HG03432 (cell line): ENCODE data around the gene XRCC6.
A peak's percentile ranks its signal among the peaks of the same experiment; 100 is the strongest.
"Not testable (repeated sequence)": the region's sequence is repeated elsewhere in the genome, so short reads cannot be mapped to it uniquely, and the experiment has no call there.

ENCODE experiments used
- ATAC-seq: cut with Tn5 transposase; IDR thresholded peaks from one replicate; pipeline ENCODE4 v1.9.1; 2021; ENCODE audit warnings: mild to moderate bottlenecking, moderate library complexity; ENCODE audit not compliant: unreplicated experiment

XRCC6 gene

GRCh38 chr22:41598081-41598480 lies 23.0 kb upstream of the XRCC6 start:
- no peak for ATAC-seq

DNA sequence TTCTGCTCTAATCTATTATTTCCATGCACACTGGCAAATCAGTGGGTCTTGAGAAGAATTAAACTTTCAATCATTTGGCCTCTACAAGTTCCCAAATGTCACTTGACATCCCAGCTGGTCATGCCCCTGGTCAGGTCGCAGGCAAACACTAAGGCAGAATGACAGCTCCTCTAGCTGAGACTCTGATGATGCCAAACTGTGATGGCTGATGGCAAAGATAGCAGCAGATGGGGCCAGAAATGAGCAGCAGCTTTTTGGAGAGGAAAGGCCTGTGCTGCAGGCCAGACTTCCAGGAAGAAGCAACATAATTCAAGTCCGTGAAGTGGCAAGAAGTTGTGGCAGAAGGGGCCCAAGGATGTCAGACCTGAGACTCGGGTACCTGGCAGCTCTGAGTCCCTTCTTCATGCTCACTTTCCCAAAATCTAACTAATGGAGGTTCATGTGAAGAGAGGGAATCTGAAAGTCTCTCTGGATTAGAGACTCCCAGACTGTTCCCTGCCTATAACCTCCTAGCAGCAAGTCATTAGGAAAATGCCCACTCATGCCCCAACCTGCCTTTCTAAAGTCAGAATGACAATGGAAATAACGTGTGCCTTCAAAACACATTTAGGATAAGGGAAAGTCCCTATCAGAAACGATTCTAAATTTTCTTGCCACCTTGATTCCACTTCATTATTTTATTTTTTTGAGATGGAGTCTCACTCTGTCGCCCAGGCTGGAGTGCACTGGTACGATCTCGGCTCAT lies 22.0 kb upstream of the XRCC6 start:
- ATAC-seq: no peak

- no peak for ATAC-seq
Observed at GRCh38 chr22:41600976-41601375, 20.1 kb upstream of the XRCC6 start.

DNA sequence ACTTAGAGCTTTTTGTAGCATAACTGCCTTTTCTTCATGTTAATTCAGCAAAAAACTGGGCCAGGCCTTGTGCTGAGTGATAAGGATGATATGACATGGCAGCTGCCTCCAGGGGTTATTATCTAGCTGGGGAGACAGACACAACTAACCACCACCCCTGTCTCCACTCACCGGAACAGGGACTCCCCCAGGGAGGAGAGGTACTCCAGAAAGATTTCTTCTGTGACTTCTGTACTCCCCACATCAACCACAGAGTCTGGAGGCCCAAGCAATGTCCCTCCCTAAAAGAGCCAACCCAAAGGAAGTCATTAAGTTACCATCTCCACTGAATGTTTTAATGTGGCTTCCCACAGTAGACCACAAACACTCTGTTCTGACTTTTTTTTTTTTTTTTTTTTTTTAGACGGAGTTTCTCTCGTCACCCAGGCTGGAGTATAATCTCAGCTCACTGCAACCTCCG lies 17.2 kb upstream of the XRCC6 start:
- ATAC-seq: peak; percentile 72

DNA sequence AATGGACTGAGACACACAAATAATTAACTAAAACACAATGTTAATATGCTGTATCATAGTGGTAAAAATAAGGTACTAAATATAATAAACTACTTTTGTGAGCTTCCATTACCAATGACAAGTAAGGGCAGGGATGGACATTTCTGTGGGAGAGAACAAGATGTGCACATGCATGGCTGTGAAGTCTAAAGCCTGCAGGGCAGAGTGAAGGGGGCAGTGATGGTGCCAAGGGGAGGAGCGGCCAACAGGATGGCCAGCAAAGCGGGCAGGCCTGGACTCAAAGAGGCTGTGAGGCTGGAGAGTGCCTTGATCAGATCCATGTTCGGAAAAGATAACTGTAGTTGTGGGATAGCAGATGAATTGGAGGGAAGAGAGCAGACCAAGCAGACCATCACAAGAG lies 12.7 kb upstream of the XRCC6 start:
- ATAC-seq: no peak

DNA sequence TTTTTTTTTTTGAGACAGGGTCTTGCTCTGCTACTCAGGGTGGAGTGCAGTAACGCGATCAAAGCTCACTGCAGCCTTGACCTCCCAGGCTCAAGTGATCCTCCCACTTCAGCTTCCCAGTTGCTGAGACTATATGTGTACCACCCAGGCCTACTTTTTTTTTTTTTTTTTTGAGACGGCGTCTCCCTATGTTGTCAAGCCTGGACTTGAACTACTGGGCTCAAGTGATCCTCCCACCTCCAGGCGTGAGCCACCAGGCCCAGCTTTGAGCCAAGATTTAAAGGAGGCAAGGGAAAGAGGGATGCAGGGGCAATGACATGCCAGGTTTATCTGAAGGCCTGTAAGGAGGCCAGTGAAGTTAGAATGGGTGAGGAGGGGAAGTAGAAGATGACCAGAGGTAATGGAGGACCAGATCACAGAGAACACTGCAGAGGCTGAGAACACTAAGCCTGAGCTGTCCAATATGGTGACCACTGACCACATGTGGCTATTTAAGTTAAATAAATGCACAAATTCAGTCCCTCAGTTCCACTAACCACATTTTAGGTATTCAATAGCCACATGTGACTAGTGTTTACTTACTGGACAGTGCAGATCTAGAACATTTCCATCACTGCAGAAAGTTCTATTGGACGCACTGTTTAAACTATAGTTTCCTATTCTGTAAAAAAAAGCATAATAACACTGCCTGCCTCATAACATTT lies 8.3 kb upstream of the XRCC6 start:
- no peak for ATAC-seq

DNA sequence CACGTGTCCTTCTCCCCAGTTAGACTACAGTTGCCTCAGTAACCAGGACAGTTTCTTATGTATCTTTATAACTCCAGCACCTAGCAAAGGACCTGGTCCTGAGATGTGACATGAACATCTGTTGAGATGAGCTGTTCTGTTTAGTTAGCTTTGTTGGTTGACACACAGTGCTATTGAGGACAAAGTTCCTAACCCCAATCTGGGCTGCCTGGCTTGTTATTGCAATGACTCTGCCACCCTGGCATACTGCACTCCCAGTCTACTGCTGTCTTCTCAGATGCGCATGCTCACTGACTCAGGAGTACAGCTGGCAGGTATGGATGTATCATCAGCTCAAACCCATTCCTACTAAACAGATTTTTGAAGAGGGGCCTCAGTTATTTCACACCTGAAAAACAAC lies 7.6 kb upstream of the XRCC6 start:
- no peak for ATAC-seq

GRCh38 chr22:41619979-41620588 lies 1.0 kb upstream of the XRCC6 start:
- peak; percentile 14 for ATAC-seq

DNA sequence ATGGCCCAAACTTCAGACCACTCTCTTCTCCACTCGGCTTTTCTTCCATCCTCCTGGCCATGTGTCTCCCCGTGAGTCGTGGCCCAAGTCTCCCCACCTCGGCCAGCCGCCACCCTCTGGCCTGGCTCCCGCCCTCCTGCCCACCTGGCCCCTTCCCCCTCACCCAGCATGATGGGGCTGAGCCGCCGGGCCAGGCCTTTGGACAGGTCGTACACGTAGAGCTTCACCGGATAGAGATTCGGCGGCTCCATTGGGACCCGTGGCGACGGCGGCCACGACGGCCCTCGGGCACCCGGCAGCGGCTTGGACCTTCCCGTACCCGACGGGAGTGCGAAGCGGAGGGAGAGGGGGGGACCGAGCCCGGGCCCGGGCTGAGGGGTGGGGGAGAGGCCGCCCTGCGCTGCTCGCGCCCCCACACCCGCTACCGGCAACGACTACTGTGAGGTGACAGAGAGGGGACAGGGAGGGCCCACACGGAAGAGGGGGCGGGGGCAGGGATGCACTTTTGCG lies 451 bp upstream of the XRCC6 start, which contains the start of gene DESI1:
DESI1 (minus strand) TSS at position 455 of the 510 bp plus-strand sequence; CDS start at position 251, 204 bp downstream.
- ATAC-seq: peak; percentile 23

- ATAC-seq: no peak
Observed at GRCh38 chr22:41621911-41622179, 750 bp downstream of the XRCC6 start.

DNA sequence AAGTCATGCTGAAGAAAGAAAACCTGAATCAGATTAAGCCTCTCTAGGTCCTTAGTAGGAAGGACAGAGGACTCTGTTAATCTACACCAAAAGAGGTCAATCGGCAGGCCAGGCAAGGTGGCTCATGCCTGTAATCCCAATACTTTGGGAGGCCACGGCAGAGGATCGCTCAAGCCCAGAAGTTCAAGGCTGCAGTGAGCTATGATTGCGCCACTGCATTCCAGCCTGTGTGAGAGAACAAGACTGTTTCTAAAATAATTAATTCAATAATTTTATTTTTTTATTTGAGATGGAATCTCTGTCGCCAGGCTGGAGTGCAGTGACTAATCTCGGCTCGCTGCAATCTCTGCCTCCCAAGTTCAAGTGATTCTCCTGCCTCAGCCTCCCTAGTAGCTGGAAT lies 4.5 kb downstream of the XRCC6 start:
- ATAC-seq: no peak

DNA sequence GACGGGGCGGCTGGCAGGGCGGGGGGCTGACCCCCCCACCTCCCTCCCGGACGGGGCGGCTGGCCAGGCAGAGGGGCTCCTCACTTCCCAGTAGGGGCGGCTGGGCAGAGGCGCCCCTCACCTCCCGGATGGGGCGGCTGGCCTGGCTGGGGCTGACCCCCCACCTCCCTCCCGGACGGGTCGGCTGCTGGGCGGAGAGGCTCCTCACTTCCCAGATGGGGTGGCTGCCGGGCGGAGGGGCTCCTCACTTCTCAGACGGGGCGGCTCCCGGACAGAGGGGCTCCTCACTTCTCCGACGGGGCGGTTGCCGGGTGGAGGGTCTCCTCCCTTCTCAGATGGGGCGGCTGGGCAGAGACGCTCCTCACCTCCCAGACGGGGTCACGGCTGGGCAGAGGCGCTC lies 10.0 kb downstream of the XRCC6 start:
- ATAC-seq: not testable (repeated sequence)

GRCh38 chr22:41631615-41632014 lies 10.5 kb downstream of the XRCC6 start:
- not testable (repeated sequence) for ATAC-seq

- not testable (repeated sequence) for ATAC-seq
Observed at GRCh38 chr22:41634610-41635009, 13.5 kb downstream of the XRCC6 start.

DNA sequence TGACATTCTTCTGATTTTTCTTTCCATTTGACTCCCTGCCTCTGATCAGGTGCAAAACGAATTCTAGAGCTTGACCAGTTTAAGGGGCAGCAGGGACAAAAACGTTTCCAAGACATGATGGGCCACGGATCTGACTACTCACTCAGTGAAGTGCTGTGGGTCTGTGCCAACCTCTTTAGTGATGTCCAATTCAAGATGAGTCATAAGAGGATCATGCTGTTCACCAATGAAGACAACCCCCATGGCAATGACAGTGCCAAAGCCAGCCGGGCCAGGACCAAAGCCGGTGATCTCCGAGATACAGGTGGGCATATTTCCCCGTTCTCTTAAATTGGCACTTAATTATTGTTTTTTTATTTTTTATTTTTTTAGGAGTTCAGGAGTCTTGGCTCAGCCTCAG lies 15.4 kb downstream of the XRCC6 start:
- no peak for ATAC-seq

DNA sequence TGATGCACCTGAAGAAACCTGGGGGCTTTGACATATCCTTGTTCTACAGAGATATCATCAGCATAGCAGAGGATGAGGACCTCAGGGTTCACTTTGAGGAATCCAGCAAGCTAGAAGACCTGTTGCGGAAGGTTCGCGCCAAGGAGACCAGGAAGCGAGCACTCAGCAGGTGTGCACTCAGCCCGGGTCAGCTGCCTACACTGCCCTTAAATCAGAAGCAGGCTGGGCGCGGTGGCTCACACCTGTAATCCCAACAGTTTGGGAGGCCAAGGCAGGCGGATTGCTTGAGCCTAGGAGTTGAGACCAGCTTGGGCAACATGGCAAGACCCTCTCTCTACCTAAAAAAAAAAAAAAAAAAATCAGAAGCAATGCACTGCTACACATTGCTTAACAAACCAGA lies 16.5 kb downstream of the XRCC6 start:
- not testable (repeated sequence) for ATAC-seq

GRCh38 chr22:41638124-41638523 lies 17.0 kb downstream of the XRCC6 start:
- ATAC-seq: no peak

GRCh38 chr22:41638748-41639147 lies 17.7 kb downstream of the XRCC6 start:
- ATAC-seq: no peak

DNA sequence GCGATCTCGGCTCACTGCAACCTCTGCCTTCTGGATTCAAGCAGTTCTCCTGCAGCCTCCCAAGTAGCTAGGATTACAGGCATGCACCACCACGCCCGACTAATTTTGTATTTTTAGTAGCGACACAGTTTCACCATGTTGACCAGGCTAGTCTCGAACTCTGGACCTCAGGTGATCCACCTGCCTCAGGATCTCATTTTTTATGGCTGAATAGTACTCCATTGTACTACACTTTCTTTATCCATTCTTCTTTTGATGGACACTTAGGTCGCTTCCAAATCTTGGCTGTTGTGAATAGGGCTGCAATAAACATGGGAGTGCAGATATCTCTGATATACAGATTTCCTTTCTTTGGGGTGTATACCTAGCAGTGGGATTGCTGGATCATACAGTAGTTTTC lies 20.8 kb downstream of the XRCC6 start:
- ATAC-seq: no peak

DNA sequence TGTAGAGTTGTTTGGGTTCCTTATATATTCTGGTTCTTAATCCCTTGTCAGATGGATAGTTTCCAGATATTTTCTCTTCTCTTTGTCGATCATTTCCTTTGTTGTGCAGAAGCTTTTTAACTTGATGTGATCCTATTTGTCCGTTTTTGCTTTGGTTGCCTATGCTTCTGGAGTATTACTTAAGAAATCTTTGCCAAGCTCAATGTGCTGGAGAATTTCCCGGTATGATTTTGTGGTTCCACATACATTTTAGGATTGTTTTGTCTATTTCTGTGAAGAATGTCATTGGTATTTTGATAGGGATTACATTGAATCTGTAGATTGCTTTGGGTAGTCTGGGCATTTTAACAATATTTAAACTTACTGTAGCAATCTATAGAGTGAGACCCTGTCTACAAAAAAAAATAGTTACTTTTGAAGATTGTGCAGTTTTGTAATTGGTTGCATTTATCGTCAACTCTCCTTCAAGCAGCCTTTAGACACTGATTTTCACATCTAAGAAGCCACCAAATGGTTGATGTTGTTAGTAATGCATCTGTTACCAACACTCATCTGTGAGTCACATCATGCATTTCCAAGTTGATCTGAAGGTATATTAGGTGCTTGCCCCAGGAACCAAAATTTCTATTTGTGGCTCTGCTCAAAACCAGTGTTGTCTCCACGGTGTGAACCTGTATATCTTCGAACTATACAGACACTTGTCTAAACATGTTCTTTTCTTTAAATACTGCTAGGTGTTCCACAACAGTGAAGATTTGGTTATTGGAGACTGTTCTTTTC lies 21.4 kb downstream of the XRCC6 start:
- no peak for ATAC-seq

DNA sequence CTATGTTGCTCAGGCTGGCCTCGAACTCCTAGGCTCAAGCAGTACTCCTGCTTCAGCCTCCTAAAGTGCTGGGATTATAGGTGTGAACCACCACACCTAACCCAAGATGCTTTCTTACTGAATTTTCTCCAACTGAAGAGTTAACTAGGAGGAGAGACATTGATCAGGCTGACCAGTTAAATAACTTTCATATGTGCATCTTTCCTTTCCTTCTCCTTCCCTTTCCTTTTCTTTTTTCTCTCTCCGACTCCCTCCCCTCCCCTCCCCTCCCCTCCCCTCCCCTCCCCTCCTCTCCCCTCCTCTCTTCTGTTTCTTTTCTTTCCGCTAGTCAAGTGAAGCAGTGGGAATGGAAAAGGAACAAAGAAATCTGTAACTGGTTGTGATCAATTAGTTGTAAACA lies 26.7 kb downstream of the XRCC6 start:
- no peak for ATAC-seq
